ENCODE data around the gene ARVCF. TPM values are rescaled to one million over a fixed set of nuclear protein-coding genes. Genes with fewer than 3 reads are reported as not detected.

ARVCF gene
- total and polyA plus RNA-seq, 9 of the 15 experiments (the other 6 are each of a cell fraction or from before 2014, with no cell fraction given): 0.03 to 97.4 (median 15.6) TPM

DNA sequence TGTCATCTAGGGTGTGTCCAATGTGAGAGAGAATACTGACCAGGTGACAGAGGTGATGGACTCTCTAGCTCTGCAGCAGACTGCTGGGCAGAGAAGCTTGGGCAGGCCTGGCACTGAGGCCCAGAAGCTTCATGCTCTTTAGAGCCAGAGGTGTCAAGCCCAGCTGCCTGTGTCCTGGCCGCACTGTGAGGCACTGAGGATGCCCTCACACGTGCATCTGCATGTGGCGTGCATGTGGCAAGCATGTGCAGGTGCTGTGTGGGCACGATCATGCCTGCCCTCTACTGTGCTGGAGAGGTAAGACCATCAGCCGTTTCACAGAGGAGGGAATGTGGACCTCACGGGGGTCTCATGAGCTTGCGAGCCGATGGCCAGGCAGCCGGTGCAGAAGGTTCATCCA is 59.2 kb downstream of the ARVCF start (continued):
- TF ChIP-seq CUX1 (CRISPR knock-in tag; IDR thresholded peaks at IDR 0.05) (no peak), CEBPG (CRISPR knock-in tag; IDR thresholded peaks at IDR 0.05) (no peak), CEBPG (tag; conservative IDR thresholded peaks at IDR 0.05 in 1 of 2, IDR thresholded peaks at IDR 0.05 in 1 of 2) (no peak), ATF1 (CRISPR knock-in tag; IDR thresholded peaks at IDR 0.05) (no peak), ATF1 (tag; IDR thresholded peaks at IDR 0.05) (no peak), SUPT5H (IDR thresholded peaks at IDR 0.05) (peak; percentile 42; the same call in 1 of the 2 replicates), ZBTB5 (IDR thresholded peaks at IDR 0.05) (no peak), LCOR (CRISPR knock-in tag; IDR thresholded peaks at IDR 0.05) (no peak), PCBP2 (IDR thresholded peaks at IDR 0.05; ENCODE audit: low read depth, low read length, poor library complexity, severe bottlenecking) (no peak), RBM17 (IDR thresholded peaks at IDR 0.05; ENCODE audit: borderline replicate concordance, low read depth, low read length) (no peak), RBM34 (IDR thresholded peaks at IDR 0.05; ENCODE audit: borderline replicate concordance, insufficient read depth, low read length) (no peak), PHB (CRISPR knock-in tag; IDR thresholded peaks at IDR 0.05) (no peak), EGR1 (conservative IDR thresholded peaks at IDR 0.05) (no peak), WHSC1 (IDR thresholded peaks at IDR 0.05; ENCODE audit: low read length) (peak; percentile 96), E2F5 (CRISPR knock-in tag; IDR thresholded peaks at IDR 0.05) (no peak), TGIF2 (CRISPR knock-in tag; IDR thresholded peaks at IDR 0.05) (no peak)
- TF ChIP-seq, protein P1, sequence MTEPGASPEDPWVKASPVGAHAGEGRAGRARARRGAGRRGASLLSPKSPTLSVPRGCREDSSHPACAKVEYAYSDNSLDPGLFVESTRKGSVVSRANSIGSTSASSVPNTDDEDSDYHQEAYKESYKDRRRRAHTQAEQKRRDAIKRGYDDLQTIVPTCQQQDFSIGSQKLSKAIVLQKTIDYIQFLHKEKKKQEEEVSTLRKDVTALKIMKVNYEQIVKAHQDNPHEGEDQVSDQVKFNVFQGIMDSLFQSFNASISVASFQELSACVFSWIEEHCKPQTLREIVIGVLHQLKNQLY (CRISPR knock-in tag; conservative IDR thresholded peaks at IDR 0.05): peak in 1 of 2 experiments; percentile 82; a peak in 1 of 4 replicates

Measured in K562 (cell line).